Natural killer cell (primary cell): ENCODE measurements around the gene FOXP1. TPM values are rescaled to one million over a fixed set of nuclear protein-coding genes. Genes with fewer than 3 reads are reported as not detected.
A peak's percentile ranks its signal among the peaks of the same experiment; 100 is the strongest.

Experiments
- ATAC-seq, 3 donors: fragments of 150-1000 bp in 2 of 3; fragments of 200-7000 bp in 1 of 3; cut with Tn5 transposase; 1 replicate in 1 of 3; 2 replicates in 2 of 3; pipeline ENCODE4 v1.10.0; 2021; ENCODE audit warnings: mild to moderate bottlenecking in 2 of 3, moderate library complexity in 2 of 3
- DNase-seq, 2 donors: peaks; one replicate each; pipeline versions ENCODE4 v3.0.0 to v3.0.0-alpha.2; 2013 to 2021; ENCODE audit warnings: mixed read lengths in 1 of 2
- H3K27ac ChIP-seq: one replicate; pipeline ENCODE4 v1.5.1; 2013; ENCODE audit warnings: mild to moderate bottlenecking, low read length
- H3K27me3 ChIP-seq: one replicate; pipeline ENCODE4 v1.6.1; 2013; ENCODE audit warnings: low read length; ENCODE audit not compliant: control insufficient read depth, insufficient read depth
- H3K36me3 ChIP-seq: one replicate; pipeline ENCODE4 v1.6.1; 2013; ENCODE audit warnings: low read length; ENCODE audit not compliant: control insufficient read depth, insufficient read depth
- H3K4me1 ChIP-seq: one replicate; pipeline ENCODE4 v1.6.1; 2013; ENCODE audit warnings: low read length; ENCODE audit not compliant: control insufficient read depth, insufficient read depth
- H3K4me3 ChIP-seq: one replicate; pipeline ENCODE4 v1.5.1; 2013; ENCODE audit warnings: low read length
- H3K9me3 ChIP-seq: one replicate; pipeline ENCODE4 v1.6.1; 2013; ENCODE audit warnings: low read length; ENCODE audit not compliant: control insufficient read depth, insufficient read depth
- H3K27ac Mint-ChIP-seq, 2 donors: one replicate each; pipeline ENCODE4 v1.8.0; 2022; ENCODE audit warnings: mild to moderate bottlenecking in 2 of 2, mixed read lengths in 2 of 2, moderate library complexity in 1 of 2
- H3K27me3 Mint-ChIP-seq, 2 donors: one replicate each; pipeline ENCODE4 v1.8.0; 2022; ENCODE audit warnings: low read depth in 2 of 2, mixed read lengths in 2 of 2
- H3K36me3 Mint-ChIP-seq: one replicate; pipeline ENCODE4 v1.8.0; 2022; ENCODE audit warnings: mixed read lengths
- H3K4me1 Mint-ChIP-seq, 2 donors: one replicate each; pipeline ENCODE4 v1.8.0; 2022; ENCODE audit warnings: mixed read lengths in 2 of 2
- H3K4me3 Mint-ChIP-seq: one replicate; pipeline ENCODE4 v1.8.0; 2022; ENCODE audit warnings: mild to moderate bottlenecking, moderate library complexity, mixed read lengths
- H3K9me3 Mint-ChIP-seq, 2 donors: one replicate each; pipeline ENCODE4 v1.8.0; 2022; ENCODE audit warnings: mixed read lengths in 2 of 2
- WGBS: methylation state at CpG from one replicate; pipeline ENCODE4 v1.1.7; 2013; ENCODE audit warnings: missing lambda C conversion rate; ENCODE audit not compliant: insufficient coverage; 5-methylcytosine and 5-hydroxymethylcytosine counted together
- intact Hi-C: fragments of 100-400 bp; cut with micrococcal nuclease; formaldehyde crosslinking; loops from one replicate; pipeline ENCODE4 v1.14.2; 2022
- total RNA-seq, 4 donors: library from RNA; stranded (reverse); fragments of 120-200 nt in 1 of 4; gene quantifications; one replicate each; pipeline versions ENCODE4 v1.2.3 to v1.2.4, GENCODE V29; 2013 to 2022
- TF ChIP-seq, protein P1 (sequence below): fragments of 200-600 bp; IDR thresholded peaks from one replicate; pipeline ENCODE4 v1.8.0; 2022; ENCODE audit warnings: antibody characterized with exemption

The FOXP1 gene
- total RNA-seq, 3 donors from 2014 or later (not counting 1 experiment from before 2014, with no cell fraction given), result 166 to 185 (median 166) TPM

DNA sequence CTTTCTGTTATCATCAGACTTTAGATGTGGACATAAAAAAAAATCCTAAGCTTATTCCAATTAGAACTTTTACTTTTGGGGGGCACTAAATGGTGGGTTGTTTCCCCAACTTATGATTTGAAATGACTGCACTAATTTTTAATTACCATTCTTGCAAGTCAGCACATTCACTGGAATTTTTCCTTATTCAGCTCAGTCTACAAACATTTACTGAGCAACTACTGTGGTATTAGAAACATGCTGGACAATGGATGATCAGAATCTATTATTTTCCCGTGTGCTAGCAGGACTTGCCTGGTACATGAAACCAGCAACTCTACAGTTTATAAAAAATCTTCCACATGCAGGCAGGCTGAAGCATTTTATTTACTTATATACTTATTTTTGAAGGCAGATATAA lies 273.6 kb downstream of the FOXP1 start:
- WGBS, result no CpG with 5 or more reads among the region's 1 CpG
- DNase-seq (no peak), ATAC-seq (no peak)
- intact Hi-C loops, result loop anchor here (5.0 kb wide), 2 partner anchors 272 to 303 kb away; partner anchors contain the start of gene FOXP1
- no peaks in the 10 kb centered on the region for H3K36me3 Mint-ChIP-seq
- Histone ChIP-seq H3K4me3 (no peak overlapping the region), H3K4me1 (peaks cover 14% of the 10 kb centered on the region), H3K27ac (no peak overlapping the region), H3K27me3 (no peaks in the 10 kb centered on the region), H3K9me3 (no peaks in the 10 kb centered on the region), H3K36me3 (no peaks in the 10 kb centered on the region)
- peak overlapping the region; percentile 3 for H3K4me3 Mint-ChIP-seq
- H3K27ac Mint-ChIP-seq, result peak overlapping the region; percentile 51 to 56
- no peaks in the 10 kb centered on the region for H3K27me3 Mint-ChIP-seq
- H3K4me1 Mint-ChIP-seq, result peaks cover 34 to 35% of the 10 kb centered on the region in 2 donors
- TF ChIP-seq, protein P1, sequence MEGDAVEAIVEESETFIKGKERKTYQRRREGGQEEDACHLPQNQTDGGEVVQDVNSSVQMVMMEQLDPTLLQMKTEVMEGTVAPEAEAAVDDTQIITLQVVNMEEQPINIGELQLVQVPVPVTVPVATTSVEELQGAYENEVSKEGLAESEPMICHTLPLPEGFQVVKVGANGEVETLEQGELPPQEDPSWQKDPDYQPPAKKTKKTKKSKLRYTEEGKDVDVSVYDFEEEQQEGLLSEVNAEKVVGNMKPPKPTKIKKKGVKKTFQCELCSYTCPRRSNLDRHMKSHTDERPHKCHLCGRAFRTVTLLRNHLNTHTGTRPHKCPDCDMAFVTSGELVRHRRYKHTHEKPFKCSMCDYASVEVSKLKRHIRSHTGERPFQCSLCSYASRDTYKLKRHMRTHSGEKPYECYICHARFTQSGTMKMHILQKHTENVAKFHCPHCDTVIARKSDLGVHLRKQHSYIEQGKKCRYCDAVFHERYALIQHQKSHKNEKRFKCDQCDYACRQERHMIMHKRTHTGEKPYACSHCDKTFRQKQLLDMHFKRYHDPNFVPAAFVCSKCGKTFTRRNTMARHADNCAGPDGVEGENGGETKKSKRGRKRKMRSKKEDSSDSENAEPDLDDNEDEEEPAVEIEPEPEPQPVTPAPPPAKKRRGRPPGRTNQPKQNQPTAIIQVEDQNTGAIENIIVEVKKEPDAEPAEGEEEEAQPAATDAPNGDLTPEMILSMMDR, result no peak
- no peaks in the 10 kb centered on the region for H3K9me3 Mint-ChIP-seq

- no peaks in the 10 kb centered on the region for H3K36me3 Mint-ChIP-seq
- TF ChIP-seq, protein P1, result no peak
- no peaks in the 10 kb centered on the region for H3K9me3 Mint-ChIP-seq
- Histone ChIP-seq H3K9me3 (no peaks in the 10 kb centered on the region), H3K27ac (no peak overlapping the region), H3K4me1 (peaks cover 14% of the 10 kb centered on the region), H3K36me3 (no peaks in the 10 kb centered on the region), H3K4me3 (no peak overlapping the region), H3K27me3 (no peaks in the 10 kb centered on the region)
- H3K4me3 Mint-ChIP-seq, result peak overlapping the region; percentile 21
- peak; percentile 48 to 68 (median 53) for ATAC-seq
- WGBS, result 38% methylated on average over 3 of the region's 3 CpGs
- H3K4me1 Mint-ChIP-seq, result peaks cover 36 to 40% of the 10 kb centered on the region in 2 donors
- DNase-seq, result peak in 1 of 2 donors; percentile 64
- intact Hi-C loops, result loop anchor here (5.0 kb wide), 2 partner anchors 273 to 302 kb away; partner anchors contain the start of gene FOXP1
- no peaks in the 10 kb centered on the region for H3K27me3 Mint-ChIP-seq
- peak overlapping the region in 1 of 2 donors; percentile 56 for H3K27ac Mint-ChIP-seq
These were observed 274.2 kb downstream of the FOXP1 start for GRCh38 chr3:71309342-71309741.

- 93% methylated on average over 1 of the region's 4 CpGs for WGBS
- no peak overlapping the region for H3K27ac Mint-ChIP-seq
These were observed 274.7 kb downstream of the FOXP1 start for GRCh38 chr3:71308836-71309235.

More at GRCh38 chr3:71308836-71309235, 274.7 kb downstream of the FOXP1 start:
- Mint-ChIP-seq H3K4me3 (peak overlapping the region; percentile 21), H3K4me1 (peaks cover 41 to 45% of the 10 kb centered on the region in 2 donors), H3K9me3 (no peaks in the 10 kb centered on the region), H3K27me3 (no peaks in the 10 kb centered on the region), H3K36me3 (no peaks in the 10 kb centered on the region)
- no peaks in the 10 kb centered on the region for H3K36me3 ChIP-seq
- TF ChIP-seq, protein P1, result no peak
- H3K27ac ChIP-seq, result no peak overlapping the region
- peak in 1 of 2 donors; percentile 36 for DNase-seq
- intact Hi-C loops, result loop anchor here (5.0 kb wide), 2 partner anchors 273 to 302 kb away; partner anchors contain the start of gene FOXP1
- H3K9me3 ChIP-seq, result no peaks in the 10 kb centered on the region
- no peaks in the 10 kb centered on the region for H3K27me3 ChIP-seq
- no peak for ATAC-seq
- H3K4me3 ChIP-seq, result no peak overlapping the region
- H3K4me1 ChIP-seq, result peaks cover 14% of the 10 kb centered on the region
